Kidney epithelial cell (primary cell): Measurements from ENCODE around the gene DIAPH3. TPM values are rescaled to one million over a fixed set of nuclear protein-coding genes. Genes with fewer than 3 reads are reported as not detected.

Experiments
- DNase-seq: peaks from one replicate; pipeline ENCODE4 v3.0.0-alpha.2; 2010; ENCODE audit warnings: low read depth
- H3K27me3 ChIP-seq: 2 replicates; pipeline ENCODE4 v1.6.0; 2011; ENCODE audit warnings: low read length; ENCODE audit not compliant: control insufficient read depth, insufficient read depth
- H3K36me3 ChIP-seq: 2 replicates; pipeline ENCODE4 v1.5.1; 2011; ENCODE audit warnings: low read length; ENCODE audit not compliant: control insufficient read depth, insufficient read depth
- H3K4me3 ChIP-seq: 2 replicates; pipeline ENCODE4 v1.5.1; 2011; ENCODE audit warnings: low read depth, mild to moderate bottlenecking, control low read depth, low read length
- total RNA-seq: library from RNA; depleted of rRNA; stranded (reverse); fragments of >200 nt; gene quantifications from 2 replicates; pipeline ENCODE4 v1.2.3, GENCODE V29; 2015
- TF ChIP-seq, protein P1 (sequence below): IDR thresholded peaks from 2 replicates; pipeline ENCODE4 v1.5.1; 2011; ENCODE audit warnings: mild to moderate bottlenecking, moderate library complexity, low read length, control low read depth, inconsistent platforms; ENCODE audit not compliant: insufficient read depth, poor library complexity, severe bottlenecking

DIAPH3 gene
- total RNA-seq, 1 donor from 2014 or later, result 7.5 TPM

DNA sequence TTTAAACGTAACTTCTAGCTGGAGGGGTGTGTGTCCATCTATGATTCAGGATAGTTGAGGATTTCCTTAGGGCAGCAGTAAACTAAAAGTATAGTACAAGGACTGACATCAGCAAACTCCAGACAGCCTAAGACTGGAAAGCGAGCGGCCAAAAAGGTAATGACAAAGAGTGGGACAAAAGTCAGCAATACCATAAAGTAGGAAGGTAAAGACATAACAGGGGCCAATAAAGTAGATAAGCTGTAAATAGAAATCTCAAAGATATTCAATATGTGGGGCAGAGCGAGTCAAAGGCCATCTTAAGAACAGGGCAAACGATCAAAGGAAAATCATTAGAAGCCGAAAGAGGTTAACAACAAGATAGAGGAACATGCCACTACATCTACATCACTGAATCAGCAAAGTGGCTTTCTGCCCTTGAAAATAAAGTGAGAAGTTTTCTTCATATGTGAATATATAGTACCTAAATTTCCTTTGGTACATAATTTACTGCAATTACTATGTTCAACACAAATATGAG lies 167.2 kb downstream of the DIAPH3 start:
- Histone ChIP-seq H3K27me3 (no peaks in the 10 kb centered on the region), H3K4me3 (no peak overlapping the region), H3K36me3 (no peaks in the 10 kb centered on the region)
- DNase-seq, result no peak
- TF ChIP-seq, protein P1, sequence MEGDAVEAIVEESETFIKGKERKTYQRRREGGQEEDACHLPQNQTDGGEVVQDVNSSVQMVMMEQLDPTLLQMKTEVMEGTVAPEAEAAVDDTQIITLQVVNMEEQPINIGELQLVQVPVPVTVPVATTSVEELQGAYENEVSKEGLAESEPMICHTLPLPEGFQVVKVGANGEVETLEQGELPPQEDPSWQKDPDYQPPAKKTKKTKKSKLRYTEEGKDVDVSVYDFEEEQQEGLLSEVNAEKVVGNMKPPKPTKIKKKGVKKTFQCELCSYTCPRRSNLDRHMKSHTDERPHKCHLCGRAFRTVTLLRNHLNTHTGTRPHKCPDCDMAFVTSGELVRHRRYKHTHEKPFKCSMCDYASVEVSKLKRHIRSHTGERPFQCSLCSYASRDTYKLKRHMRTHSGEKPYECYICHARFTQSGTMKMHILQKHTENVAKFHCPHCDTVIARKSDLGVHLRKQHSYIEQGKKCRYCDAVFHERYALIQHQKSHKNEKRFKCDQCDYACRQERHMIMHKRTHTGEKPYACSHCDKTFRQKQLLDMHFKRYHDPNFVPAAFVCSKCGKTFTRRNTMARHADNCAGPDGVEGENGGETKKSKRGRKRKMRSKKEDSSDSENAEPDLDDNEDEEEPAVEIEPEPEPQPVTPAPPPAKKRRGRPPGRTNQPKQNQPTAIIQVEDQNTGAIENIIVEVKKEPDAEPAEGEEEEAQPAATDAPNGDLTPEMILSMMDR, result no peak

DNA sequence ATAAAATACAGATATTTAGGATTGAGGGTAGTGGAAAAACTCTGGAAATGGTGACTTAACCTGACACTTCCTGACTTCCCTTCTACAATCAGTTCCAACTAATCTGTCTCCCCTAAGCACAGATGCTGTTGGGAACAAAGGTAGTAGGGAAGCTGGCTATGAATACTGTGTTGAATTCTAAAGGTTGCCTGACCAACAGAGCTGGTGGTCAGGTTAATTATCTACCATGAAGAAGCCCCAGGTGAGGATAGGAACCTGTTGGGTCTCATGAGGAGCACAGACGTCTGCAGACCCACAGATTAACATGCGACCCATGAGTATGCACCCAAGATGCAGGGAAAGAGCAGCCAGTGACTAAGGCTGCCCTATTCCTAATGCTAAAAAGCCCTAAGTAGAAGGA lies 172.3 kb downstream of the DIAPH3 start:
- no peaks in the 10 kb centered on the region for H3K27me3 ChIP-seq
- no peaks in the 10 kb centered on the region for H3K36me3 ChIP-seq
- DNase-seq, result no peak
- H3K4me3 ChIP-seq, result no peak overlapping the region
- TF ChIP-seq, protein P1, result no peak

DNA sequence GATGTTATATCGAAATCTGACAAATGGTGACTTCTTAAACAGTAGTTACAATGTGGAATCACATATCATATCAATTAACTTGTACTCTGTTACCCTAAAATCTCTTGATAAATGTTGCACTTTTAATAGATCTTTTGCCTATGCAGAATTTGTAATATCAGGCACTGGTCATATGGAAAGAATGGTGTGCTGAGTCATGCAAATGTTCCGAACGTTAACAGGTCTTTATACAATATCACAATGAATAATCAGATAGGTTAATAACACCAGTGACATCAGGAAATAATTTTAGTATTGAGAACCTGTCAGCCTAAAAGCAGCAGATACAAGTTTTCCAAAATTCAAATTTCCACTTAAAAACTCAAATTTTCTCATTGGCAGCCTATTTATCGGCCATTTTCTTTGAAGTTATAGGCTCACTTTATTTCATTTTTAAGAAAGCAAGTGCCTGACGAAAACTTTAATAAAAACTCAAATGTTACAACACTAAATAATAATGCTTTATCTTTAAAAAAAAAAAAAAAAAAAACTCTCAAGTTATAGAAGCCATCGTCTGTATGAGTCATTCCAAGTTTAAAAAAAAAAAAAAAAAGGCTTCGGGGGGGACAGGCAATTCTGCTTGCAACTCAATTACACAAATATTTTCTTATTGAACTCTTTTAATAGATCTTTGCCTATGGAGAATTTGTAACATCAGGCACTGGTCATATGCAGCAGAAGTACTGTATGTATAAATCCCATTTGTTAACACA lies 180.9 kb downstream of the DIAPH3 start:
- TF ChIP-seq, protein P1, result no peak
- Histone ChIP-seq H3K36me3 (no peaks in the 10 kb centered on the region), H3K4me3 (no peak overlapping the region), H3K27me3 (no peaks in the 10 kb centered on the region)
- no peak for DNase-seq

DNA sequence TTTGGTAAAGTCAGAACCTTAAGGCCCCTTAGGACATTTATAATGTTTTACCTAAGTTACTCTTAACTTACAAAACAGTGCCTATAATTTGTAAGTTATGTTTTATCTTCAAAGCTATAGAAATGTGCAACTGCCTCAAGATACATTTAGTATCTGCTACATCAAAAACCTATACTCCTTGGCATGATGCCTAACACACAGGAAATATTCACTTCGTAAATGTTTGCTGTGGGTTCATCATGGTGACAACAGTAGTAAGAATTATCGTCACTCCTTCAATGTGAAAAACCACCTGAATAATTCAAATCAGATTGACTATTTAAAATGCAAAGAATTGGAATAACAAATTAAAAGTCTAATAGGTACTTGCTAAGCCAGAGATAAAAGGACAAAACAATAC lies 184.1 kb downstream of the DIAPH3 start:
- Histone ChIP-seq H3K36me3 (no peaks in the 10 kb centered on the region), H3K4me3 (no peak overlapping the region), H3K27me3 (no peaks in the 10 kb centered on the region)
- TF ChIP-seq, protein P1, result no peak
- DNase-seq, result no peak

DNA sequence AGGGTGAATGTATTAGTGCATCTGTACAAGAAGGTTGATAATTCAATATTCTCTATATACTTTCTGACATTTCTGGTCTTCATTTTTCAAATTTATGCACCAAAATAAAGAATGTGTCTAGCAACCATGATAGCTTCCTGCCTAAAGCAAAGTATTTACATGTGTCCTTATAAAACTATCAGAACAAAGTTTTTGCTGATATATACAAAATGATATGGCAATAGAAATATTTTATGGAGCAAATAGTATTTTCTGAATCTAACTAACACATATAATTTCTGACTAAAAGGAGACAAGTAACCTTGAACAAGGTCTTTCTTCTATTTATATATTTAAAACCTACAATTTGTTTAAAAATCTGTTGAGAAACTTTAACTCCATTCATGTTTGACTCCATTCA lies 184.9 kb downstream of the DIAPH3 start:
- DNase-seq, result no peak
- TF ChIP-seq, protein P1, result no peak
- Histone ChIP-seq H3K36me3 (no peaks in the 10 kb centered on the region), H3K4me3 (no peak overlapping the region), H3K27me3 (no peaks in the 10 kb centered on the region)

DNA sequence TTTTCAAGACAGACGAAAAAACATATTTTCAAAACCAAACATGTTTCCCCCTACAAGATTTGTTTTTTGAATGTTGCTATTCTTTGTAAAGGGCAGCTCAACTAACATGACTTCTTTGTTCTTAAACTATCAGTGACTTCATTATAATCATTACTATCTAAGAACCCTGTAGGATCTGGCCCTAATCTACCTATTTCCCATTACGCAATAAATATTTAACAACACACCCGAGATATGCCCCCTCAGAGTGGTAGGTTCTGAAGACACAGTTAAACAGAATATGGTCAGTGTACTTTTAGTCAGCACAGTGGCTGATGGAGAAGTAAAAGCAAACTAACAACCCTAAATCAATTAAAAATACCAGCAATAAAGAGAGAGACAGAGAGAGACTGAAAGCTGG lies 186.9 kb downstream of the DIAPH3 start:
- no peaks in the 10 kb centered on the region for H3K27me3 ChIP-seq
- DNase-seq, result no peak
- no peak overlapping the region for H3K4me3 ChIP-seq
- no peaks in the 10 kb centered on the region for H3K36me3 ChIP-seq
- TF ChIP-seq, protein P1, result no peak
